GM21528 (cell line): Measurements from ENCODE around the gene ADAMTSL3.
"Not testable (repeated sequence)": the region's sequence is repeated elsewhere in the genome, so short reads cannot be mapped to it uniquely, and the experiment has no call there.

ENCODE experiments used
- ATAC-seq: cut with Tn5 transposase; IDR thresholded peaks from one replicate; pipeline ENCODE4 v1.9.1; 2021; ENCODE audit warnings: mild to moderate bottlenecking, moderate library complexity; ENCODE audit not compliant: unreplicated experiment, low FRiP score

ADAMTSL3 gene

DNA sequence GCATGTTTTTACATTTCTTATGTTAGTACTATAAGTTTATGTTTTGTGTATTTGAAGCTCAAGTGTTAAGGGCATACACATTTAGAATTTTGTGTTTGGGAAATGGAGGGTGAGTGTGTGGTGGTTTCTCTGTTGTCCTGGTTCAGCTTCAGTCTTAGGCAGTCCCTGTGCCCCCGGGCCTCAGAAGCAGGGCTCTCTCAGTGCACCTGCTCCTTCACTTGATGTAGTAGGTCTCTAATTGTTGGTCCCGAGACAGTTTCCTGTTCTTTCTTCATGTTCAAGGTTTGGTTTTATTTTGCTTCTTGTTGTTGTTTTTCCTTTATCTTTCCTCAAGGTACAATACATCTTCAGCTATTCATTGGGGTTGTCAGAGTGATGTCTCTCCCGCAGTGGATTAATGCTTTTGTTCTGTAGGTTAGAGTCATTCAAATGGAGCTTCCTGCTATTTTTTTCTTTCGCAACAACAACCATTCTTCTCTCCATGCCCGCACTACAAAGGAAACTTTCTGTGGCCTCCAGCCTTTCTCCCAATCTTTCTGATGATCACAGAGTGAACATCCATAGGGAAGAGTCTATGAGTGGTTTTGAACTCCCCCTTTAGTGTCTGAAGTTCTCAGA is 403.9 kb downstream of the ADAMTSL3 start:
- ATAC-seq, result no peak

DNA sequence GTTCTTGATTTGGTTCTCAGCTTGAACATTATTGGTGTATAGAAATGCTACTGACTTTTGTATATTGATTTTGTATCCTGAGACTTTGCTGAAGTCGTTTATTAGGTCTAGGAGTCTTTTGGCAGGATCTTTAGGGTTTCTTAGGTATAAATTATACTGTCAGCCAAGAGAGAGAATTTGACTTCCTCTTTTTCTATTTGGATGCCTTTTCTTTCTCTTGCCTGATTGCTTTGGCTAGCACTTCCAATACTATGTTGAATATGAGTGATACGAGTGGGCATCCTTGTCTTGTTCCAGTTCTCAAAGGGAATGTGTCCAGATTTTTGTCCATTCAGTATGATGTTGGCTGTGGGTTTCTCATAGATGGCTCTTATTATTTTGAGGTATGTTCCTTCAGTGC is 409.8 kb downstream of the ADAMTSL3 start:
- not testable (repeated sequence) for ATAC-seq

DNA sequence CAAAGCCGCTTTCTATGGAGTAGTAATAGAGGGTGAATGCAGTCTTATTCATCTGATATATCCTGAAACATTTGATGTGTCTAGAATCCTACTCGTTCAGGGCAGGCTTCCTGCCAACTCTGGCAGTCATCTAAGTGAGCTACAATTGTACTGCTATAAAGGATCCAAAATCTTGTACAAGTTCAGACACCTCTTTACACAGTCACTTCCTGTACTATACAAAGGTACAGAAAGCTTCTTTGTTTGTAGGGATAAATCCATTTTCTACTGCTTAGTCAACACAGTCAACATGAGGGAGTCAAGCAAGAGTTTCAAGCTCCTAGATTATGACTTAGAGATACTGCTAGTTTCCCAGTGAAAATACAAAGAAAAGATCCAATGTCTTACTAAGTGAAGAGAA is 414.8 kb downstream of the ADAMTSL3 start:
- not testable (repeated sequence) for ATAC-seq

DNA sequence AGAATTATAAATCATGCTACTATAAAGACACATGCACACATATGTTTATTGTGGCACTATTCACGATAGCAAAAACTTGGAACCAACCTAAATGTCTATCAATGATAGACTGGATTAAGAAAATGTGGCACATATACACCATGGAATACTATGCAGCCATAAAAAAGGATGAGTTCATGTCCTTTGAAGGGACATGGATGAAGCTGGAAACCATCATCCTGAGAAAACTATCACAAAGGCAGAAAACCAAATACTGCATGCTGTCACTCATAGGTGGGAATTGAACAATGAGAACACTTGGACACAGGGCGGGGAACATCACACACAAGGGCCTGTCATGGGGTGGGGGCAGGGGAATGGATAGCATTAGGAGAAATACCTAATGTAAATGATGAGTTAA is 424.1 kb downstream of the ADAMTSL3 start:
- not testable (repeated sequence) for ATAC-seq

DNA sequence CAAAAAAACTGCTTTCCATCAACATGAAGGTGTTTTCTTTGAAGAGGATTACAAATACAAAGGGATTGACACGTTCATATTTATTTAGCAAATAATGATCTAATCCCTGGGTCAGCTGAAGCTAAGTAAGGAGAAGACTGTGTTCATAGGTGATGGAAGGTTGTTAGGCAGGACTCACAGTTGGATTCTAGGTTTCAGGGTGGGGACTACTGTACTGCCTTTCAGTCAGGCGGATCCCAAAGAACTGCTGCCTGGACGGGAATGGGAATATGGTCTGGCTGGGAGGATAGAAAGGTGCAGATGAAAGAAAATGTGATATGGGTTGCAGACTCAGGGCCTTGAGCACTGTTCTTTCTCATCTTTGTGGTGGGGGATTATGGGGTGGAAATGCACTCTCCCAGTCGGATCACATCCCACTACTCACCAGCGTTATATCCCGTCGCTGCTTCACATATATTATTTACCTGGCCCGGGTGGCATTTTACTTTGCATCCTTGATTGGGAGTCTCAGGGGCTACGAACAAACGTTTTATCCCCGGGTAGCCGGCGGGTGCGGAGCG is 425.5 kb downstream of the ADAMTSL3 start:
- ATAC-seq, result not testable (repeated sequence)

DNA sequence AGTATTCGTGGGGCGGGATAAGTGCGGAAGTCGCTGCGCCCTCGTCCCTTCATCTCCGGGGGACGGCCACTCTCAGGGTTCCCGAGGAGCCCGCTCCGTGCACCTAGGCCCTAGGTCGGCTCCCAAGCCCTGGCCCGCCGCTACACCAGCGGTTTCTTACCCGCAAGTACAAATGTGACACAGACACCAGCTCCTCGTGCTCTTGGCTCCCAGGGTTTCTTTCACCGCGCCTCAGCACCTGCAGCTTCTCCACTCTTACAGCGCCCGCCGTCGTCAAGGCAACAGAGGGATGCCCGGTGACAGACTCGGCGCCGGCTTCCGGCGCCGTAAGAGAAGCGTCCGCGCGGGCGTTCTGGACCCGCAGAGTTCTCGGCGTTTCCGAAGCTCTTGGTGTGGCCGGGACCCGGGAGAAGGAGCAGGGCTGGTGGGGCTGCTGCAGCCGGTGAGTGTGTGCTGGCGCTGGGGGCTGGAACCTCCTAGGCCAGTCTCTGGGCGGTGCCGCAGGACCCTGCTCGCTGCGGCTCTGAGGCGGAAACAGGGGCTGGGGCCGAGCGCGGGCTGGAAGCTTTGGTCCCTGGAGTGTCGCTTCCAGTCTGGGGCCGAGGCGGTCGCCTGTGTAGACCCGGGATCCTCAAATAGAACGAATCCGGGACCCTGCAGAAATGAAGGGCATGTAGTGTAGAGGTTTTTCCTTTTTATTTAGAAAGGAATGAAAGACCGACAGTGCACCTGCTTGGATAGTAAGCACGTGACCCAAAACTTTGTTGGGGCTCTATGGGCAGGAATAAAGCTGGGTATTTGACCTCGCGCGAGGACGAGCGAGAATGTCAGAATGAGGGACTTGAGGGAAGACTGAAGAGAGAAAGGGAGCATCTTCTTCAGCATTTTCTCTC is 426.2 kb downstream of the ADAMTSL3 start:
- ATAC-seq, result peak; percentile 93

DNA sequence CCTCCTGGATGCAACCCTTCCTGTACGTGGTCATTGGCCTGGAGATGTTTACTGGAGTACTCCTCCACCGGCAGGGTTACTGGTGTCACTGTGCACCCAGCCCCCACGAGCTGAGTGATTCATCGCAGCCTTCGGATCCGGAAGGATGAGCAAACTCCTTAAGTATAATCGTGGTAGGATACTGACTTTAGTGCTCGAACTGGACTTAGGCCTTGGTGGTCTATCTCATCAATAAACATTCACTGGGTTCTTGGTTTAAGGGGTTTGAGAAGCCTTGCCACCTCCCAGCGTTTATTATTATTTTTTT is 426.8 kb downstream of the ADAMTSL3 start:
- not testable (repeated sequence) for ATAC-seq

DNA sequence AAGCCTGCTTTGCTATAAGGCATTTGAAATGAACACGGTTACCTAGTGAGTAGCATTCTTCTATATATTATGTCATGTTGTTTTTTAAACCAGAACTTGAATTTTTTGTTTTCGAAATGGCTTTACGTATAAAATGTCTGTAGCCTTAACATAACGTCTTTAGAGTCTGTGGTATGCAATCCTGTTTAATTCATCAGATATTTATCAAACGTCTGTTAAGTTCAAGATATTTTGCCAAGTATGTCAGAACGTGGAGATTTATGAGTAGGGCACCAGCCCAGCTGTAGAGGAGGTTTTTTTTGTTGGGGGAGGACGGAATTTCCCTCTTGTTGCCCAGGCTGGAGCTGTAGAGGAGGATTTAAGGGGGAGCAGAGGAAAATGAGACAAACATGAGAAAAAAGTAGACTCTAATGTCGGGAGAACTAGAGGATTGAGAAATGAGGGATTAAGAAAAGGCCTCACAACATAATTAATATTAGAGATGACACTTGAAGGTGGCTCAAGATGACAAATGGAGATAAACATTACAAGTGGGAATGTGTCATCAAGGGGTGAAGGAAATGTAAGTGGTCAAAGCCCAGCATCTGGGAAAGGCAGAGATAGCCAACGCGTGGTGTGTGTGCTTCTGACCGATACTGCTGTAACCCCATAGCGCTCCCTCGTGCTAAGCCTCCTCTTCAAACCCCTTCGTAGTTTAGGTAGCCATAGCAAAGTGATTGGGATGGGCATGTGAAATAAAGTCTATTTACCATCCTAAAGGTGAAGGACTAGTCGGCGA is 427.7 kb downstream of the ADAMTSL3 start:
- no peak for ATAC-seq

DNA sequence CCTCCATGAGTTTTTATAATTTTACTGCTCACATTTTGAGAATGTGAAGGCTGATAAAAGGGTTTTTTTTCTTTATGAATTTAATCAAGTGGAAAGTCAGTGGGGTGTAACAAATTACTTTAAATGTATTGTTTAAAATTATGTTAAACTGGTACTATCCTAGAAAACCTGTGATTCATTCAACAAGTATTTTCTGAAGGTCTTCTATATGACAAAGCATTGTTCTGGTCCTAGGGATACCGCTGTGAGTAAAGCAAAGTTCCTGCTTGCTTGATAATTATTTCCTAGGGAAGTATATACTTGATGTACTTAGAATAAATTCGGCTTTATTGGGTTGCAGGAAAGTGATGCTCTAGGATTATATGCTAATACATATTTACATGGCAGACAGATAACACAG is 428.8 kb downstream of the ADAMTSL3 start:
- no peak for ATAC-seq

DNA sequence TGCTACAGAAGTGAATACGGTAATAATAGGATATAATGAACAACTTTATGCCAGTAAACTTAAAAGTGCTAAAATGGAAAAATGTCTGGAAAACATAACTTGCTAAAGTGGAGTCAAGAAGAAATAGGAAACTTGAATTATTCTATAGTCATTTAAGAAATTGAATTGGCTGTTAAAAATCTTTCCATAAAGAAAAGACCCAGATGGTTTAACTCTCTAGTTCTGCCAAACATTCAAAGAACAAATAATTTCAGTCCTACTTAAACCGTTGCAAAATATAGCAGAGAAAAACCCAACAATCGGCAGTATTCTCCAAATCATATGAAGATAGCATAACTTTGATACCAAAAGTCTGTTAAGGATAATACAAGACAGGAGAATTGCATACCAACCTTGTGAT is 432.1 kb downstream of the ADAMTSL3 start:
- not testable (repeated sequence) for ATAC-seq
